ENCODE data around the gene NEMP2.

GRCh38 chr2:190563646-190564045 lies 29.1 kb upstream of the NEMP2 start:
- TF ChIP-seq CTCF (conservative IDR thresholded peaks at IDR 0.05 in 1 of 2, IDR thresholded peaks at IDR 0.05 in 1 of 2; ENCODE audit: extremely low read depth in 1 of 2, insufficient read depth in 1 of 2, low read depth in 1 of 2, low read length in 2 of 2) (no peak), EZH2 (IDR thresholded peaks at IDR 0.05; ENCODE audit: borderline replicate concordance, low read length) (no peak)
